ENCODE data around the gene TMEM269.

Gene TMEM269

GRCh38 chr1:42824481-42825035 is 39.8 kb downstream of the TMEM269 start:
- no peak for DNase-seq

GRCh38 chr1:42825036-42825851 is 40.5 kb downstream of the TMEM269 start:
- no peak for DNase-seq

- DNase-seq: no peak
These were observed 45.8 kb downstream of the TMEM269 start for GRCh38 chr1:42830631-42831030.

GRCh38 chr1:42831273-42831672 is 46.5 kb downstream of the TMEM269 start:
- DNase-seq: no peak

GRCh38 chr1:42832641-42833240 is 48.0 kb downstream of the TMEM269 start:
- DNase-seq: no peak

- no peak for DNase-seq
These were observed 49.2 kb downstream of the TMEM269 start for GRCh38 chr1:42833981-42834380.

- DNase-seq: no peak
These were observed 50.0 kb downstream of the TMEM269 start for GRCh38 chr1:42834803-42835202.

- DNase-seq: no peak
These were observed 50.6 kb downstream of the TMEM269 start for GRCh38 chr1:42835422-42835821.

GRCh38 chr1:42837709-42838108 is 52.9 kb downstream of the TMEM269 start:
- no peak for DNase-seq

GRCh38 chr1:42838482-42839190 is 53.8 kb downstream of the TMEM269 start:
- DNase-seq: no peak

- DNase-seq: no peak
These were observed 56.2 kb downstream of the TMEM269 start for GRCh38 chr1:42841010-42841409.

GRCh38 chr1:42841440-42842147 is 56.8 kb downstream of the TMEM269 start:
- no peak for DNase-seq

- DNase-seq: no peak
These were observed 59.9 kb downstream of the TMEM269 start for GRCh38 chr1:42844592-42845140.

GRCh38 chr1:42845193-42845592 is 60.4 kb downstream of the TMEM269 start:
- no peak for DNase-seq

- no peak for DNase-seq
These were observed 61.1 kb downstream of the TMEM269 start for GRCh38 chr1:42845866-42846256.

- peak; percentile 91 to 97 (median 95) for DNase-seq
These were observed 61.7 kb downstream of the TMEM269 start, which contains the start of gene ZNF691 for GRCh38 chr1:42846257-42847110. Gene ZNF691, plus strand, starts transcription at chr1:42846613. Its CDS starts 3,046 bp downstream, at chr1:42849659.

GRCh38 chr1:42847111-42847595 is 62.4 kb downstream of the TMEM269 start:
- DNase-seq: no peak

GRCh38 chr1:42847721-42848460 is 63.1 kb downstream of the TMEM269 start:
- DNase-seq: no peak

GRCh38 chr1:42848823-42849537 is 64.2 kb downstream of the TMEM269 start:
- DNase-seq: no peak

- DNase-seq: no peak
These were observed 65.2 kb downstream of the TMEM269 start for GRCh38 chr1:42849944-42850343.

Data from NCI-H1417 (cell line).